GM12878 (cell line): ENCODE data around the gene GABRB3. TPM values are rescaled to one million over a fixed set of nuclear protein-coding genes. Genes with fewer than 3 reads are reported as not detected.

Experiments used
- ATAC-seq: fragments of 200-7000 bp; cut with Tn5 transposase; 3 replicates; pipeline ENCODE4 v1.9.1; 2020; ENCODE audit warnings: mild to moderate bottlenecking, moderate library complexity
- BruUV-seq: library from RNA; stranded (reverse); fragments of 400-500 nt; replicated peaks from 2 replicates; lab custom pipeline; 2021; lab: Mats Ljungman, UMichigan
- CTCF ChIA-PET: fragments of 300-600 bp; sonication (Branson Sonifier 250); formaldehyde crosslinking; extraction: SDS; loops from one replicate; lab custom pipeline; 2021; ENCODE audit warnings: inconsistent platforms; lab: Yijun Ruan, JAX
- POLR2A ChIA-PET: fragments of 350-600 bp; formaldehyde crosslinking; extraction: SDS; loops from one replicate; lab custom pipeline; 2021; ENCODE audit warnings: inconsistent platforms; lab: Charles Lee
- RAD21 ChIA-PET: fragments of 300-600 bp; sonication (Branson Sonifier 250); formaldehyde crosslinking; loops from one replicate; lab custom pipeline; 2023; ENCODE audit warnings: antibody characterized with exemption; ENCODE audit not compliant: unreplicated experiment; lab: Charles Lee
- SMC1A ChIA-PET: fragments of 300-600 bp; sonication (Branson Sonifier 250); formaldehyde crosslinking; loops from one replicate; lab custom pipeline; 2023; ENCODE audit not compliant: unreplicated experiment, uncharacterized antibody; lab: Charles Lee
- DNase-seq: peaks from one replicate; pipeline ENCODE4 v3.0.0-alpha.2; 2011; ENCODE audit warnings: low read depth, low spot score
- FAIRE-seq: peaks from 3 replicates; lab custom pipeline; 2011; peaks lifted over from hg19 to GRCh38; lab: Jason Lieb, UNC
- H2AFZ ChIP-seq: 2 replicates; pipeline ENCODE4 v1.6.0; 2011; ENCODE audit warnings: low read depth, low read length, control low read depth; ENCODE audit not compliant: control insufficient read depth
- H3K27ac ChIP-seq: 2 replicates; pipeline ENCODE4 v1.5.1; 2011; ENCODE audit warnings: control low read depth; ENCODE audit not compliant: control insufficient read depth, insufficient read depth
- H3K27me3 ChIP-seq, 2 experiments: replicated peaks in 1 of 2; 2 replicates each; pipeline versions ENCODE4 v1.6.0 to v1.6.1; 2011; ENCODE audit warnings: low read length in 1 of 2; ENCODE audit not compliant: control insufficient read depth in 2 of 2, insufficient read depth in 2 of 2
- H3K36me3 ChIP-seq, 2 experiments: 2 replicates each; pipeline ENCODE4 v1.5.1; 2011; ENCODE audit warnings: low read length in 1 of 2; ENCODE audit not compliant: control insufficient read depth in 2 of 2, insufficient read depth in 2 of 2
- H3K4me1 ChIP-seq: 2 replicates; pipeline ENCODE4 v1.6.1; 2011; ENCODE audit warnings: mild to moderate bottlenecking, low read length, moderate library complexity, mixed read lengths; ENCODE audit not compliant: control insufficient read depth, insufficient read depth
- H3K4me2 ChIP-seq: 2 replicates; pipeline ENCODE4 v1.6.0; 2011; ENCODE audit warnings: control low read depth; ENCODE audit not compliant: control insufficient read depth, insufficient read depth
- H3K4me3 ChIP-seq: fragments of 200-600 bp; sonication (generic); 2 replicates; pipeline ENCODE4 v1.5.1; 2016
- H3K79me2 ChIP-seq: 2 replicates; pipeline ENCODE4 v1.6.0; 2011; ENCODE audit warnings: low read length; ENCODE audit not compliant: control insufficient read depth, insufficient read depth
- H3K9ac ChIP-seq: 2 replicates; pipeline ENCODE4 v1.8.0; 2011; ENCODE audit warnings: low read length, control low read depth, mixed read lengths; ENCODE audit not compliant: control insufficient read depth, insufficient read depth
- H3K9me3 ChIP-seq: replicated peaks from 3 replicates; pipeline ENCODE4 v1.5.1; 2011; ENCODE audit warnings: mild to moderate bottlenecking, low read length; ENCODE audit not compliant: control insufficient read depth, insufficient read depth
- H4K20me1 ChIP-seq: 2 replicates; pipeline ENCODE4 v1.6.0; 2011; ENCODE audit not compliant: control insufficient read depth, insufficient read depth
- E4F1 ChIP-seq: fragments of 450-650 bp; IDR thresholded peaks from 2 replicates; pipeline ENCODE4 v1.6.1; 2018; ENCODE audit warnings: borderline replicate concordance, mild to moderate bottlenecking; ENCODE audit not compliant: partially characterized antibody
- EGR1 ChIP-seq, 2 experiments: IDR thresholded peaks; 1 replicate in 1 of 2; 2 replicates in 1 of 2; pipeline ENCODE4 v1.6.1; 2011 to 2012; ENCODE audit warnings: low read depth in 2 of 2, low read length in 2 of 2, borderline replicate concordance in 1 of 2, mild to moderate bottlenecking in 1 of 2, moderate library complexity in 1 of 2
- KAT2A ChIP-seq: conservative IDR thresholded peaks from 2 replicates; pipeline ENCODE4 v1.6.1; 2011; ENCODE audit warnings: low read depth, low read length; ENCODE audit not compliant: control insufficient read depth
- WGBS: methylation state at CpG from one replicate; pipeline ENCODE4 v1.1.6; 2016; ENCODE audit warnings: low lambda C conversion rate; ENCODE audit not compliant: insufficient replicate concordance, insufficient coverage; ENCODE audit errors: missing lambda C conversion rate; 5-methylcytosine and 5-hydroxymethylcytosine counted together
- in situ Hi-C: fragments of 300-500 bp; cut with MboI; formaldehyde crosslinking; loops from 9 replicates; pipeline ENCODE4 v1.14.3; 2018; ENCODE audit warnings: mixed read lengths
- intact Hi-C: fragments of 100-400 bp; cut with micrococcal nuclease; formaldehyde crosslinking; loops from one replicate; pipeline ENCODE4 v1.14.2; 2022; ENCODE audit not compliant: unreplicated experiment
- polyA plus RNA-seq, 11 experiments: library from polyadenylated mRNA; depleted of rRNA in 4 of 11; unstranded in 6 of 11; stranded (reverse) in 5 of 11; fragments of >200 nt; fragmentation: Nextera tagmentation in 4 of 11; fragmentation: Illumina TruSeq in 1 of 11; extraction: Ambion mirVana in 4 of 11; extraction: Trizol in 1 of 11; gene quantifications; 1 replicate in 1 of 11; 2 replicates in 10 of 11; pipeline versions ENCODE4 v1.2.1 to v1.2.3, GENCODE V29; 2011 to 2016; ENCODE audit warnings: inconsistent platforms in 2 of 11, missing spikeins in 2 of 11, low read depth in 1 of 11
- total RNA-seq, 4 experiments: library from RNA; depleted of rRNA in 3 of 4; stranded (reverse); fragments of >200 nt in 3 of 4; fragmentation: Illumina TruSeq in 1 of 4; extraction: Trizol in 1 of 4; gene quantifications; 2 replicates each; pipeline versions ENCODE4 v1.2.1 to v1.2.3, GENCODE V29; 2013 to 2021

Gene GABRB3
- total and polyA plus RNA-seq, 10 of the 15 experiments (the other 5 are each of a cell fraction or from before 2014, with no cell fraction given), result 0.05 to 0.08 (median 0.05) TPM; not detected in 7

GRCh38 chr15:26744894-26745293 is 28.0 kb downstream of the GABRB3 start (continued):
- no peak for TF ChIP-seq KAT2A
- TF ChIP-seq EGR1 (IDR thresholded peaks at IDR 0.05; ENCODE audit: borderline replicate concordance in 1 of 2, low read depth in 2 of 2, low read length in 2 of 2), result no peak

DNA sequence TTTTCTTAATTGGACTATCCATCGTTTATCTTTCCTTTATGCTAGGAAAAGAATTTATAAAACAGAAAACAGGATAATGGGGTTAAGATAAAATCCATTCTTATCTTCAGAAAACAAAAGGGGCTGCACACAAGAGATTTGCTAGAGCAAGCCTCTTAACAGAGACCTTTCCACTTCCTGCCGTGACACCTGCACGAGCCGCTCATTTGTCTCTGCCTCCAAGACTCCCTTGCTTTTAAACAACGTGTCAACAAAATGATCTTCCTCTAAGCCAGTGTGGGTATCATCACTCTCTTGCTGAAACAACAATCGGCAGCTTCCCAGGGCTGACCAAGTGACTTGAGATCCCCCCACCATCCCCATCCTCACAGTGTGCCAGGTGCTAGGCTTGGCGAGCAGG is 33.1 kb downstream of the GABRB3 start:
- POLR2A ChIA-PET, result no interaction called here
- TF ChIP-seq E4F1, result no peak
- no peaks in the 10 kb centered on the region for H4K20me1 ChIP-seq
- H3K4me1 ChIP-seq, result no peaks in the 10 kb centered on the region
- DNase-seq (no peak), ATAC-seq (no peak), FAIRE-seq (no peak)
- no peak overlapping the region for H3K27ac ChIP-seq
- no peaks in the 10 kb centered on the region; the same call in 2 of the 3 replicates for H3K9me3 ChIP-seq
- no peaks in the 10 kb centered on the region for H3K36me3 ChIP-seq
- in situ Hi-C loops (no loop called here), intact Hi-C loops (no loop called here)
- no peaks in the 10 kb centered on the region for H3K27me3 ChIP-seq
- H3K79me2 ChIP-seq, result no peaks in the 10 kb centered on the region
- no peak overlapping the region for H3K9ac ChIP-seq
- 23% methylated on average over 7 of the region's 7 CpGs for WGBS
- CTCF ChIA-PET, result no interaction called here
- no peak overlapping the region for H3K4me2 ChIP-seq
- no peak overlapping the region for H2AFZ ChIP-seq
- SMC1A ChIA-PET, result no interaction called here
- no TSS peak for BruUV-seq
- RAD21 ChIA-PET, result no interaction called here
- H3K4me3 ChIP-seq, result no peak overlapping the region
